HL-60 (cell line): Measurements from ENCODE around the gene CHAF1A.

Experiments
- DNase-seq, 2 experiments: peaks; one replicate each; pipeline ENCODE4 v3.0.0-alpha.2; 2010 to 2020; ENCODE audit warnings: low read depth in 1 of 2, low spot score in 1 of 2
- H3K27ac ChIP-seq: fragments of 250-450 bp; sonication (Bioruptor Pico); replicated peaks from 2 replicates; pipeline ENCODE4 v1.5.1; 2020; ENCODE audit warnings: mild to moderate bottlenecking, moderate library complexity
- H3K27me3 ChIP-seq: fragments of 250-450 bp; sonication (Bioruptor Pico); 2 replicates; pipeline ENCODE4 v1.5.1; 2021; ENCODE audit warnings: mild to moderate bottlenecking, moderate library complexity; ENCODE audit not compliant: insufficient read depth, poor library complexity, severe bottlenecking
- H3K4me3 ChIP-seq: replicated peaks from 2 replicates; pipeline ENCODE4 v1.5.1; 2011; ENCODE audit warnings: mild to moderate bottlenecking, control low read depth, low read length; ENCODE audit not compliant: insufficient read depth
- CTCF ChIP-seq: IDR thresholded peaks from one replicate; pipeline ENCODE4 v1.5.1; 2011; ENCODE audit warnings: low read length, control low read depth, inconsistent platforms; ENCODE audit not compliant: insufficient read depth
- GABPA ChIP-seq: IDR thresholded peaks from 2 replicates; pipeline ENCODE4 v1.6.1; 2012; ENCODE audit warnings: low read depth
- POLR2AphosphoS5 ChIP-seq: IDR thresholded peaks from 2 replicates; pipeline ENCODE4 v1.6.1; 2012; ENCODE audit warnings: low read depth
- REST ChIP-seq: IDR thresholded peaks from 2 replicates; pipeline ENCODE4 v1.6.1; 2012; ENCODE audit warnings: low read depth; ENCODE audit not compliant: insufficient replicate concordance
- SPI1 ChIP-seq: IDR thresholded peaks from 2 replicates; pipeline ENCODE4 v1.6.1; 2012; ENCODE audit warnings: low read depth, mild to moderate bottlenecking, borderline replicate concordance

Gene CHAF1A

DNA sequence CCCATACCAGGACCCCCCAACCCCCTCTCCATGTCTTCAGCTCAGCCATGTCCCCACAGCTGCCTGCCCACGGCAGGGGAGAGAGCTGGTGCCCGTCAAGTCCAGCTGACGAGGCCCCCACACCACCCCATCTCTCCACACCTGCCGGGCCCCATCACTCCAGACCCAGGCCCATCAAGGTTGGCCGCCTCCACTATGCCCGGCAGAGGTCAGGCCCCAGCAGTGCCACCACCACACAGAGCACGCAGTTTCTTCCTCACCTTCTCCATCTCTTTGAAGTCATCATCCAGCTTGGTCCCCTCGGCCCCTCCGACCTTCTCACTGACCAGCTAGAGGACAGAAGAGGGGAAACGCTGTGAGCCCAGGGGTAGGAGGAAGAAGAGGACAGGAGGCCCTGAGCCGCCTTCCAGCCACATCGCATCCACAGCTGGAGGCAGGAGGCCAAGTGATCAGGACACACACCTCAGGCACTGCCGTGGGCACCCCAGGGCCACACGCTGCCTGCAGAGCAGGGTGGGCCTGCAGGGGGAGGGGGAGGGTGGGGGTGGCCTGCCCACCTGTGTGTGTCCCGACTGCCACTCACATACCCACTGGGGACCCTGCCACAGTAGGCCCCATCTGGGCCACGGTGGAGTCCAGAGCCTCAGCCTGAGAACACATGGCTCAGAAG is 35.6 kb upstream of the CHAF1A start:
- Histone ChIP-seq H3K27me3 (no peaks in the 10 kb centered on the region), H3K27ac (no peak overlapping the region), H3K4me3 (no peak overlapping the region)
- no peak for TF ChIP-seq POLR2AphosphoS5
- TF ChIP-seq REST = no peak
- TF ChIP-seq SPI1 = no peak
- no peak for TF ChIP-seq GABPA
- no peak for TF ChIP-seq CTCF
- DNase-seq = no peak

DNA sequence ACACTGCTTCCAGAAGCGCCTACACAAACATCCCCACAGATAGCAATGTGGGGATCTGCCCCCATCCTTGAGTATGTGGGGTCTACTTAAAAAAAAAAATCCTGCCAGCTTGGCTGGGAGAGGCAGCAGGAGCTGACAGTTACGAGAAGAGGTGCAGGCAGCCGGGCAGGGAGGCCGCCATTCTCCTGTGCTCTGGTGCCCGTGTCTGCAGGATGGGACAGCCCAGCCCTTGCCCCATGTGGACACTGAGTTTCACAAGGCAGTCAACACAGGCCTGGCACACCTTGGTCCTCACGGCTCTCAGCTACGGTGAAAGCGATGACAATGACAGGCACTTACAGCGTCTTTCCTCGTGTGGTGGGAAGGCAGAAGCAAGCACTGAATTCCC is 35.1 kb upstream of the CHAF1A start:
- Histone ChIP-seq H3K27ac (no peak overlapping the region), H3K4me3 (no peak overlapping the region), H3K27me3 (no peaks in the 10 kb centered on the region)
- TF ChIP-seq CTCF = no peak
- no peak for TF ChIP-seq REST
- no peak for TF ChIP-seq SPI1
- no peak for TF ChIP-seq POLR2AphosphoS5
- DNase-seq = no peak

DNA sequence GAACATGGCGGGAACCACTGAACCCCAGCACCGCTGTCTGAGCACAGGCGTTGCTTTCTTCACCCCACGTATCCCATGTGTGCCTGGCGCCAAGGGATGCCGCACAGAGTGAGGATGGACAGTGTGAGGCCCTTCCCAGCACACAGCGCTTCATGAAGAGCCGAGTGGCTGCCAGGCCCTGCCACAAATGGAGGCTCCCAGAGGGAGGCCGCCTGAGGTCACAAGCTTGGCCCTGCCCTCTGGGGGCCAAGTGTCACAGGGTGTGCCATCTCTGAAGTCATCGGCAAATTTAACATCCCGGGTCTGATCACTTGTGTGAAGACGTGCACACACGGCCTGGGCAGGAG is 34.7 kb upstream of the CHAF1A start:
- TF ChIP-seq CTCF (no peak), GABPA (no peak), POLR2AphosphoS5 (no peak), REST (no peak), SPI1 (no peak)
- H3K27ac ChIP-seq = no peak overlapping the region

More for the DNA sequence above, 34.7 kb upstream of the CHAF1A start:
- DNase-seq = no peak
- Histone ChIP-seq H3K4me3 (no peak overlapping the region), H3K27me3 (no peaks in the 10 kb centered on the region)
